Neuronal stem cell (in vitro differentiated cells): ENCODE data around the gene UGT2B15.

Experiments
- DNase-seq: peaks from one replicate; pipeline ENCODE4 v3.0.0-alpha.2; 2013; ENCODE audit warnings: low spot score
- H2AFZ ChIP-seq: one replicate; pipeline ENCODE4 v1.6.1; 2013; ENCODE audit warnings: mild to moderate bottlenecking, low read length, inconsistent platforms
- H2AK5ac ChIP-seq: 2 replicates; pipeline ENCODE4 v1.6.1; 2013; ENCODE audit warnings: low read depth, mild to moderate bottlenecking, inconsistent platforms, low read length, moderate library complexity, mixed read lengths
- H2BK120ac ChIP-seq: 2 replicates; pipeline ENCODE4 v1.6.1; 2013; ENCODE audit warnings: low read depth, mild to moderate bottlenecking, inconsistent platforms, low read length, moderate library complexity, mixed read lengths
- H2BK12ac ChIP-seq: one replicate; pipeline ENCODE4 v1.6.1; 2013; ENCODE audit warnings: low read length, inconsistent platforms
- H2BK15ac ChIP-seq: 2 replicates; pipeline ENCODE4 v1.6.1; 2013; ENCODE audit warnings: mild to moderate bottlenecking, low read length, inconsistent platforms, mixed read lengths
- H2BK5ac ChIP-seq: one replicate; pipeline ENCODE4 v1.6.1; 2013; ENCODE audit warnings: inconsistent platforms, mild to moderate bottlenecking, low read length, moderate library complexity
- H3K14ac ChIP-seq: one replicate; pipeline ENCODE4 v1.6.1; 2013; ENCODE audit warnings: low read length, inconsistent platforms
- H3K18ac ChIP-seq: 2 replicates; pipeline ENCODE4 v1.6.1; 2013; ENCODE audit warnings: low read length, inconsistent platforms
- H3K23ac ChIP-seq: 2 replicates; pipeline ENCODE4 v1.6.1; 2013; ENCODE audit warnings: low read depth, mild to moderate bottlenecking, mixed read lengths, low read length, inconsistent platforms; ENCODE audit not compliant: poor library complexity
- H3K27ac ChIP-seq: replicated peaks from 3 replicates; pipeline ENCODE4 v1.5.1; 2013; ENCODE audit warnings: low read length, inconsistent platforms
- H3K27me3 ChIP-seq, 3 experiments: 2 replicates each; pipeline ENCODE4 v1.6.1; 2013; ENCODE audit warnings: low read length in 3 of 3, mild to moderate bottlenecking in 2 of 3, inconsistent platforms in 1 of 3, low read depth in 1 of 3, mixed read lengths in 1 of 3, moderate library complexity in 1 of 3; ENCODE audit not compliant: control insufficient read depth in 3 of 3, insufficient read depth in 3 of 3
- H3K36me3 ChIP-seq, 2 donors: replicated peaks in 1 of 2; 2 replicates each; pipeline ENCODE4 v1.6.1; 2013; ENCODE audit warnings: low read length in 2 of 2; ENCODE audit not compliant: control insufficient read depth in 2 of 2, insufficient read depth in 2 of 2
- H3K4ac ChIP-seq: 2 replicates; pipeline ENCODE4 v1.6.1; 2013; ENCODE audit warnings: inconsistent platforms, mild to moderate bottlenecking, low read length, moderate library complexity
- H3K4me1 ChIP-seq, 2 donors: 1 replicate in 1 of 2; 2 replicates in 1 of 2; pipeline ENCODE4 v1.6.1; 2013; ENCODE audit warnings: low read length in 2 of 2, low read depth in 1 of 2; ENCODE audit not compliant: control insufficient read depth in 2 of 2, insufficient read depth in 1 of 2
- H3K4me2 ChIP-seq: one replicate; pipeline ENCODE4 v1.6.1; 2013; ENCODE audit warnings: mild to moderate bottlenecking, low read length, inconsistent platforms; ENCODE audit not compliant: insufficient read depth, poor library complexity, severe bottlenecking
- H3K4me3 ChIP-seq, 2 donors: 2 replicates each; pipeline ENCODE4 v1.5.1; 2013; ENCODE audit warnings: low read length in 2 of 2, mild to moderate bottlenecking in 2 of 2, inconsistent platforms in 1 of 2, moderate library complexity in 1 of 2
- H3K79me1 ChIP-seq: one replicate; pipeline ENCODE4 v1.6.1; 2013; ENCODE audit warnings: low read depth, mild to moderate bottlenecking, inconsistent platforms, low read length, moderate library complexity
- H3K9ac ChIP-seq: one replicate; pipeline ENCODE4 v1.6.1; 2013; ENCODE audit warnings: mild to moderate bottlenecking, low read depth, low read length, inconsistent platforms; ENCODE audit not compliant: poor library complexity
- H3K9me3 ChIP-seq, 2 donors: replicated peaks in 1 of 2; 2 replicates each; pipeline versions ENCODE3 to v1.6.1; 2013; ENCODE audit warnings: low read length in 2 of 2, mild to moderate bottlenecking in 2 of 2, inconsistent platforms in 1 of 2, low read depth in 1 of 2, mixed read lengths in 1 of 2, moderate library complexity in 1 of 2; ENCODE audit not compliant: control insufficient read depth in 2 of 2, insufficient read depth in 1 of 2
- H4K8ac ChIP-seq: one replicate; pipeline ENCODE4 v1.6.1; 2013; ENCODE audit warnings: low read depth, mild to moderate bottlenecking, inconsistent platforms, low read length, moderate library complexity
- H4K91ac ChIP-seq: one replicate; pipeline ENCODE4 v1.6.1; 2013; ENCODE audit warnings: low read length, low read depth, mild to moderate bottlenecking, inconsistent platforms; ENCODE audit not compliant: poor library complexity
- WGBS, 2 donors: extraction: QIAGEN DNeasy Blood & Tissue Kit; methylation state at CpG; one replicate each; pipeline ENCODE4 v1.1.7; 2013; ENCODE audit warnings: missing lambda C conversion rate in 2 of 2, mixed read lengths in 1 of 2; ENCODE audit not compliant: insufficient read length in 2 of 2, insufficient replicate concordance in 1 of 2; ENCODE audit errors: extremely low coverage in 2 of 2; 5-methylcytosine and 5-hydroxymethylcytosine counted together

The UGT2B15 gene

DNA sequence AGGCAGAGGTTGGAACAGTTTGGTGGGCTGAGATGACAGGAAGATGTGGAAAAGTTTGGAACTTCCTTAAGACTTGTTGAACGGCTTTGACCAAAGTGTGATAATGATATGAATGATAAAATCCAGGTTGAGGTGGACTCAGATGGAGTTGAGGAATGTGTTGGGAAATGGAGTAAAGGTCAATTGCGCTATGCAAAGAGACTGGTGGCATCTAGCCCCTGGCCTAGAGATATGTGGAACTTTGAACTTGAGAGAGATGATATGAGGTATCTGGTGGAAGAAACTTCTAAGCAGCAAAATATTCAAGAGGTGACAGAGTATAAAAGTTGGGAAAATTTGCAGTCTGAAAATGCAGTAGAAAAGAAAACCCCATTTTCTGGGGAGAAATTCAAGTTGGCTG, 73.0 kb downstream of the UGT2B15 start:
- no peak overlapping the region for H3K18ac ChIP-seq
- H3K23ac ChIP-seq = no peak overlapping the region
- H2BK5ac ChIP-seq = no peak overlapping the region
- H3K14ac ChIP-seq = no peak overlapping the region
- H3K79me1 ChIP-seq = no peaks in the 10 kb centered on the region
- no peak for DNase-seq
- H3K4me2 ChIP-seq = no peak overlapping the region
- H3K4me3 ChIP-seq = no peak overlapping the region
- H2AFZ ChIP-seq = no peak overlapping the region
- no peak overlapping the region for H2BK15ac ChIP-seq
- H4K91ac ChIP-seq = no peak overlapping the region
- no peak overlapping the region for H2BK120ac ChIP-seq
- H4K8ac ChIP-seq = no peak overlapping the region
- no peaks in the 10 kb centered on the region for H3K4me1 ChIP-seq
- H3K27me3 ChIP-seq = no peaks in the 10 kb centered on the region
- no peak overlapping the region for H3K9ac ChIP-seq
- no CpG with 5 or more reads among the region's 2 CpGs for WGBS, 2 donors
- H3K4ac ChIP-seq = no peak overlapping the region
- no peak overlapping the region for H2BK12ac ChIP-seq
- no peak overlapping the region for H2AK5ac ChIP-seq
- H3K9me3 ChIP-seq = no peaks in the 10 kb centered on the region
- H3K27ac ChIP-seq = no peak overlapping the region
- no peaks in the 10 kb centered on the region for H3K36me3 ChIP-seq
